ENCODE measurements around the gene GNG7.

GRCh38 chr19:2464389-2464788, 238.1 kb downstream of the GNG7 start:
- TF ChIP-seq CTCF (IDR thresholded peaks at IDR 0.05; ENCODE audit: low read length) (no peak), EZH2 (optimal IDR thresholded peaks at IDR 0.05; ENCODE audit: low read depth, low read length) (no peak), EZH2phosphoT487 (IDR thresholded peaks at IDR 0.05; ENCODE audit: low read length) (no peak)

All from MM.1S (cell line).